WTC11 (cell line): ENCODE data around the gene CDCA5.

Experiments
- E2F1 ChIP-seq: sonication (generic); formaldehyde crosslinking; IDR thresholded peaks from 2 replicates; pipeline ENCODE4 v1.8.0; 2022; ENCODE audit warnings: mild to moderate bottlenecking, missing genetic modification reagents
- NR2C2 ChIP-seq: sonication (generic); formaldehyde crosslinking; IDR thresholded peaks from 2 replicates; pipeline ENCODE4 v1.8.0; 2022; ENCODE audit warnings: mild to moderate bottlenecking, missing genetic modification reagents
- NR3C1 ChIP-seq: sonication (generic); formaldehyde crosslinking; conservative IDR thresholded peaks from 2 replicates; pipeline ENCODE4 v1.8.1; 2023; ENCODE audit warnings: low read depth, mild to moderate bottlenecking, missing genetic modification reagents
- ZNF138 ChIP-seq: sonication (generic); formaldehyde crosslinking; conservative IDR thresholded peaks from 2 replicates; pipeline ENCODE4 v1.8.1; 2022; ENCODE audit warnings: mild to moderate bottlenecking, moderate library complexity, missing genetic modification reagents
- ZNF512 ChIP-seq: sonication (generic); formaldehyde crosslinking; IDR thresholded peaks from 2 replicates; pipeline ENCODE4 v1.8.1; 2022; ENCODE audit warnings: missing genetic modification reagents, borderline replicate concordance
- ZSCAN18 ChIP-seq: fragments of 250-450 bp; sonication (Bioruptor Pico); IDR thresholded peaks from 2 replicates; pipeline ENCODE4 v2.1.2; 2022; ENCODE audit warnings: mild to moderate bottlenecking, moderate library complexity

GRCh38 chr11:65111159-65111743 lies 27.4 kb upstream of the CDCA5 start:
- TF ChIP-seq E2F1 (CRISPR knock-in tag) (no peak), ZNF512 (CRISPR knock-in tag) (no peak), ZNF138 (CRISPR knock-in tag) (no peak), NR2C2 (CRISPR knock-in tag) (no peak), ZSCAN18 (no peak), NR3C1 (no peak)
